NOMO-1 treated with DMSO at 0.1 percent for 48 hours (cell line): ENCODE data around the gene CASK.

Source experiments
- DNase-seq: peaks from one replicate; lab custom pipeline; 2025; ENCODE audit not compliant: unreplicated experiment; lab: John Stamatoyannopoulos, UW

CASK gene, protein sequence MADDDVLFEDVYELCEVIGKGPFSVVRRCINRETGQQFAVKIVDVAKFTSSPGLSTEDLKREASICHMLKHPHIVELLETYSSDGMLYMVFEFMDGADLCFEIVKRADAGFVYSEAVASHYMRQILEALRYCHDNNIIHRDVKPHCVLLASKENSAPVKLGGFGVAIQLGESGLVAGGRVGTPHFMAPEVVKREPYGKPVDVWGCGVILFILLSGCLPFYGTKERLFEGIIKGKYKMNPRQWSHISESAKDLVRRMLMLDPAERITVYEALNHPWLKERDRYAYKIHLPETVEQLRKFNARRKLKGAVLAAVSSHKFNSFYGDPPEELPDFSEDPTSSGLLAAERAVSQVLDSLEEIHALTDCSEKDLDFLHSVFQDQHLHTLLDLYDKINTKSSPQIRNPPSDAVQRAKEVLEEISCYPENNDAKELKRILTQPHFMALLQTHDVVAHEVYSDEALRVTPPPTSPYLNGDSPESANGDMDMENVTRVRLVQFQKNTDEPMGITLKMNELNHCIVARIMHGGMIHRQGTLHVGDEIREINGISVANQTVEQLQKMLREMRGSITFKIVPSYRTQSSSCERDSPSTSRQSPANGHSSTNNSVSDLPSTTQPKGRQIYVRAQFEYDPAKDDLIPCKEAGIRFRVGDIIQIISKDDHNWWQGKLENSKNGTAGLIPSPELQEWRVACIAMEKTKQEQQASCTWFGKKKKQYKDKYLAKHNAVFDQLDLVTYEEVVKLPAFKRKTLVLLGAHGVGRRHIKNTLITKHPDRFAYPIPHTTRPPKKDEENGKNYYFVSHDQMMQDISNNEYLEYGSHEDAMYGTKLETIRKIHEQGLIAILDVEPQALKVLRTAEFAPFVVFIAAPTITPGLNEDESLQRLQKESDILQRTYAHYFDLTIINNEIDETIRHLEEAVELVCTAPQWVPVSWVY

DNA sequence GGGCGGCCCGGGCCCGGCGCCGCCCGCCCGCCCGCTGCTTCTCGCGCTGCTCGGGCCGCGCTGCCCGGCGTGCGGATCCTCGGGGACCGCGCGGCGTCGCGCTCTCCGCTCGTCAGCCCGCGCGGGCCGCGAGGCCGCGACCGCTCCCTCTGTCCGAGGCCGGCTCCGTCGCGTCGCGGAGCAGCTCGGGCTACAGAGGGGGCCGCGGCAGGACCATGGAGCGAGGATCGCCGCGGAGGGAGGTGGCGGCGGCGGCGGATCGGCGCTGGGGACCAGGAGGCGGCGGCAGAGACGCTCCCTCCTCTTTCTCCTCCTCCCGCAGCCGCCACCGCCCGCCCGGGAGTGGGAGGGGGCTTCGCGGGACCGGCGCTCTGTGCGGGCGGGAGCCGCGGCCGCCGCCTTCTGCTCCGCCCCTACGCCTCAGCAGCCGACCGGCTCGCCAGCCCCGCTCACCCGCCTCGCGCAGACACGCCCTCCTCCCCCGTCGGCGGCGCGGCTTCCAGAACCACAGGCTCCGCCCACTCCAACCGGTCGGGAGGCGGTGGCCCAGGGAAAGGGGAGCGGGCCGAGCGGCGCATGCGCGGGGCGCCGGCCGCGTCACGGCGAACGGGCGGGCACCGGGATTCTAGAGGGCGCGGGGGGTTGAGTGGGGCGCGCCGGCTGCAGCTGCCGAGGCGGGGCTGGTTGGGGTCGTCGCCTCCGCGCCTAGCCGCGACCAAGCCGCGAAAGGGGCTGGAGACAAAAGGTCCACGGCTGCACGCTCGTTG is at the start of gene CASK:
Gene CASK (minus strand): TSS at position 344 of the 767 bp plus-strand sequence. CDS start 566 bp downstream, outside the sequence.
- peak; percentile 74 for DNase-seq

DNA sequence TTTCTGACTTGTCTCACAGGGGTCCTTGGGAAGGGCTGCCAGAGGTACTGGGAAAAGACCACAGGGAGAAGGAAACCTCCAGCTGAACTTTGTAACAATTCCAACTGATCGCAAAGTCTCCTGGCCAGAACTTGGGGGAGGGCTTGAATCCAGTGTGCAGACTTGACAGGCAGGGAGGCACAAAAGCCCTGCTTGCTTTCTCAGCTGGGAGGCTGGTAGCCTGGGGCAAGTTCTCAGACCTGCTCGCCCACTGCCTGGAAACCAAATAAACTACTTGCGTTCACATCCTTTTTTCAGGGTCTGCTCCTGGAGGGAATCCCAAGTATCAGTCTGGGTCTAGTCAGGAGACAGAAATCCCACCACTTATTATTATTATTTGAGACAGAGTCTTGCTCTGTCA is 48.0 kb upstream of the CASK start:
- DNase-seq = no peak

DNA sequence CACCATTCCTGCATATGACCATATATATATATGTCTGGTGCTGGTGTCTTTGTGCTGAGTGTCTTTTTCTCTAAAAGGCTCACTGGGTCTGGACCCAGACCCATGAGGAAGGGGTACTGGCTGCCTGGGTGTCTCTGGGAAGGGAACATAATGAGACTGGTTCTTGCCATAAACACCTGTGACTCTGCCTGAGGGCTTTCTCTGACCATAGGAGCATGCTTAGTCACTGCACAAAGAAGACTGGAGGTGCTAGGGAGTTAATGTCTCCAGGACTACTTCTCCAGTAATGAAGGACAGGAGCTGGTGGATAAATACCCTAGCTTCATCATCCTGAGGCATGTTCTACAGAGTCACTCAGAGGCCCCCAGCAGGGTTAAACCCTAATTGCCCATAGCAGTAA is 47.1 kb upstream of the CASK start:
- no peak for DNase-seq

DNA sequence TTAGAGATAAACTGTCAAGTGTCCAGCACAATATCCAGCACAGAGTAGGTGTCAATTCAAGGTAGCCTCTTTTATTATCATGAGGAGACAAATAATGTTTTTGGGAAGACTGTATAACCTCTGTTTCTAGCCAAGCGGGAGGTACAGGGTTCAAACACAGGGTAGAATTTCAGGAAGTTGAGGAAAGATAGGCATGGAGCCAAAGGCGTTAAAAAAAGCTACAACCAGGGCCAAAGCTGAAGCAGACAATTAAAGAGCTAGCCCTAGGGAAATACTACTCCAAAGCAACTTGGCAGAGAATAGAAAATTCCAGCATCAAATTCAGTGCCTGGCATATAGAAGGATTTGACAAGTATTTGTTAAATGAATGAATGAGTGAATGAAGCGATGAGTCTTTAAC is 40.0 kb upstream of the CASK start:
- DNase-seq = no peak

DNA sequence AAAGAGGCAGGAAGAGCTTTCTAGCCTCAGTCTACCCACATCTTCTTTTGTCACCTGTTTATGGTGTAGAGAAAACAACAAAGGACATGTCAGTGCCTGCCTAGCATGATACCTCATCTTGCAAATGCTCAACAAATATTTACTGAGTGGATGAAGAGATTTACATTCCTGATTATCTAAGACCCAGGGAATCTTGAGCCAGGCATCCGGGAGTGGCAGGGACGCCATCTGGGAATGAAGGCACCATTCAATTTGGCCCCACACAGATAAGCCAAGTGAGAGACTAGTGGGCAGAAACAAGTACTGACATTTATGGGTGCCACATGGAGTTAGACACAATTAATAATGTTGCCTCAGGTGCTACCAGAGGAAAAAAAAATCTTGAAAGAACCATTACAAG is 36.8 kb upstream of the CASK start:
- DNase-seq = no peak

DNA sequence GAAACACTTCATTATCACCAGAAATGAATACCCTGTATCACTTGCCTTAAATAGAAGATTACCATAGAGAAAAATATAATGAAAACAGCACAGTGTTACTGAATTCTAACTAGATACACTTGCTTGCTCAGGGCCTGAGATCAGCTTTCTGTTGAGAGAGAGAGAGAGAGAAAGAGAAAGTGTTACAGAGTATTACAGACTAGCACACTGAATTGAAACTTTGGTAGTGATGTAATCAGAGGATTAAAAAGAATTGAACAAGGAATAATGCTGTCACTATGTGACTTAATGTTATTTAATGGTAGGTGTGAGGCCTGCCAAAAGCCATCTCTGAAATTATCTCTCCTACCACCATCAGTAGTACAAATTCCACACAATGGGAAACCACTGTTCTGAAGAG is 35.5 kb upstream of the CASK start:
- no peak for DNase-seq

DNA sequence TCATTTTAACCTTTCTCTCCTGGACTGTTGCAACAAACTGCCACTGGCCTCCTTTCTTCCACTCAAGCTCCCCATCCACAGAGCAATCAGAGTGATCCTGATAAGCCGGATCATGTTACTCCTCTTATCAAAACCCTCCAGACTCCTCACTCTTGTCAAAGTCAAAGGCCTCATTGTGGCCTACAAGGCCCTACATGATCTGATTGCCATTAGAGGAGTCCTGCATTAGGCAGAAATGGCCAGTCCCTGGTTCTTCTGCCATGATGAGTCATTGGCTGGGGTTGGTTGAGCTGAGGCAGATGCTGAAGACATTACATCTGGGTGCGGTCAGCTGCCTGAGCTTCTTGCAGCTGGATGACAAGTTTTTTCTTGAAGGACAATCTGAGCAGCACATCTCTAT is 32.7 kb upstream of the CASK start:
- no peak for DNase-seq

DNA sequence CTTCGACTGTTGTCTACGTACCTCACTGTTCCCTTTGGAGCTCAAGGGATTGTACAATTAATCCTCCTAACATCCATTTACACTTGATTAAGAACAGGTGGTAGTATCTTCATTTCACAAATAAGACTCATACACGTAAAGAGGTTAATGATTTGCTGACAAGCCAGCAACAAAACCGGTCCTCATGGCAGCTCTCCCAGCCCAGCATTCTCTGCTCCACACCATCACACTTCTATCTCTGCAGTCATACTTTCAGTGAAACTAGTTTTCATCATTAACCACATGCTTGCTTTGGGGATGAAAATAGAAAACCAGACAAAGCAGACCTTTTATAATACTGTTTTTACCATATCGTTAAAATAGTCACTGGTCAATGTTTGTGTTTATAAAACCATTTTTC is 28.7 kb upstream of the CASK start:
- no peak for DNase-seq

DNA sequence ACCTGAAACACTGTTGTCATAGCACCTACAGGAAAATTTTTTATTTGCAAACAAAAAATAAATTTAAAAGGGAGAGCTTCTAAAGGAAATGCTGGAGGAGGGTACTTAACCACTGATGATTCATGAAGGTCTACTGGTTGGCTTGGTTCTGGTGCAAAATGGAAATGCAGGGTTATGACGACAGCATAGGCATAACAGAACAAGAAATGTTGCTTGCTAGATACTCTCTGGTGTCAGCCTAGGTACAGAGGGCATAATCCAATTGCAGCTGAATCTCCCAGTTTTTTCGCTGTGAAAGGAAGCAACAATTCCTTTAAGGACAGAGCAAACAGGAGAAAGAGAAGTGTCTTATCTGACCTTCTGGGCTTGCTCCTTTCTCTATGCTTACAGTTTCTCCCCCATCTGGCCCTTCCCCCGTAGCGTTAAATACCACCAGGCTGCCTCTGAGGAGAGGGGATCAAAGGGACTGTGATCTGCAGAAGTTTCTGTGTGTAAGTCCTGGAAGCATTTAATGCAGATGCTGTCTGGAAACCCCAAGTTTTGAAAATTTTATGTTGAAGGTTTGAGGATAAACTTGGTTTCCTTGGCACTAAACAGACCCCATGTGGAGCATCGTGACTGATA is 23.7 kb upstream of the CASK start:
- DNase-seq = no peak

DNA sequence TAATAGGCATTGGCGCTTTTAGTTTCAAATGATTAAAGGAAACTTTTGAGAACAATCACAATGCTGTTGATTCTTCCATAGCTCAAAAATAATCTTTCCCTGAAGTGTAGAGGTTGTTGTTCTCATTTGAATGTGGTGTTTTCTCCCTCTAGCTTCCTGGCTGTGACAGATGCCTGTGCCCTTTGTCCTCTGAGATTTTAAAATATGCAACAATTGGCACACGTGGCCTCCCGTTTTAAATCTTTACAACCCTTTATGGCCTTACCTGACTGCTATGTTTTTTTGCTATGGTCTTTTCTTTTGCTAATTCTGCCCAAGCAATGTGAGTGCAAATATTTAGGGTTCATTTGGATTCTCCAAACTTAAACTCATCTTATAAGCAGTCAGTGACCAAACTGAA is 22.9 kb upstream of the CASK start:
- DNase-seq = no peak

DNA sequence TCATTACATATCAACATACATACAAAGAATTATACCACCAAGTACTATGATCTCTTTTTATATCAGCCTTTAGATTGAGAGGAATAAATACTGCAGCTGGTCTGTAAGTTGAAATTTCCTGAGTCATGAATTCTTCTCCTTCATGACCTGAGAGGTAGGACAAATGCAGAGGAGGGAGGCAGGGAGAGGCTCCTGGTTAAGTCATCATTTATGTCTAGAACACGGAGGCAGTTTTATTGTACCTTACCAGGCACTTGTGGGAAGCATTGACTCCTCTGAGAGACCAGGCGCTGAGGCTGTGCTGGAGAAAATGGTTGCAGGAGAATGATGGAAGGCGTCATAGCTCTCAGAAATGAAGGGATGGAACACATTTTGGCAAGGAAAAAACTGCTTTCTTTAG is 12.5 kb upstream of the CASK start:
- DNase-seq = no peak

DNA sequence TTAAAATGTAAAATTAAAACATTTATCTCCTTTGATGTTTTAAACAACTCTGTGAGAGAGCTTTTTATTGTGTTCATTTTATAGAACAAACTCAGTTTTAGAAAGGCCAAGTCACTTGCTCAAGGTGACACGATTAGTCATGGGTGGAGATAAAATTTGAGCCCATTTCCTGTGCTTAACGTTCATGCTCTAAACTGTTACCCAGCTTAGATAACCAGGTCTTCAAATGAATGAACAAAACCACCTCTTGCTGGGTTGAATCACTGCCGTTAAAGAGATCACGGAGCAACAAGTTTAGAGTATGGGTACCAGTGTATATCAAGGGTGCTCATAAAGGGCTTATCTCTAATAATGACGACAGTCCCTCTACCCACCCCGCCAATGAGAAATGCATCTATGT is 10.2 kb upstream of the CASK start:
- DNase-seq = no peak

DNA sequence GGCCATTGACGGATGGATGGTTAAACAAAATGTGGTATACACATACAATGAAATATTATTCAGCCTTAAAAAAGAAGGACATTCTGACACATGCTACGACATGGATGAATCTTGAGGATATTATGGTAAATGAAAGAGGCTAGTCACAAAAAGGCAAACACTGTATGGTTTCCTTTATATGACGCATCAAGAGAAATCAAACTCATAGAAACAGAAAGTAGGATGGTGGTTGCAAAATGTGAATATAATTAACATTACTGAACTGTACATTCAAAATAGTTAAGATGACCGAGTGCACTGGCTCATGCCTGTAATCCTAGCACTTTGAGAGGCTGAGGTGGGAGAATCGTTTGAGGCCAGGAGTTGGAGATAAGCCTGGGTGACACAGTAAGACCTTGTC is 9.5 kb upstream of the CASK start:
- no peak for DNase-seq

DNA sequence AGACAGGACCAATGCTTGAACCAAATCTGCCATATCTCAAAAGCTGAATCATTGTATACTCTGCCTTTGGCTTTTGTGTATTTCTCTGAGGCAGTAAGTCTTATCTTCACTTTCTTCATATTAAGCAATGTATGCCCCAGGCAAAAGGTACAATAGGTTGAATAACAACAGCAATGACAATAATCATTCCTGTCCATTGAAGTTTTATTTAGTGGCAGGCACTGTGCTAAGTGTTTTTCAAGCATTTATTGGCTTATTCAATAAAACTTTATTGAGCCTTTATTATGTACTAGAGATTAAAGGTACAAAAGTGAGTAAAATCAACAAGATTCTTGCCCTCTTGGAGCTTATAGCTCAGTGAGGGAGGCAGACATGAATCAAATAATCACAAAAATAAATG is 8.2 kb upstream of the CASK start:
- no peak for DNase-seq

DNA sequence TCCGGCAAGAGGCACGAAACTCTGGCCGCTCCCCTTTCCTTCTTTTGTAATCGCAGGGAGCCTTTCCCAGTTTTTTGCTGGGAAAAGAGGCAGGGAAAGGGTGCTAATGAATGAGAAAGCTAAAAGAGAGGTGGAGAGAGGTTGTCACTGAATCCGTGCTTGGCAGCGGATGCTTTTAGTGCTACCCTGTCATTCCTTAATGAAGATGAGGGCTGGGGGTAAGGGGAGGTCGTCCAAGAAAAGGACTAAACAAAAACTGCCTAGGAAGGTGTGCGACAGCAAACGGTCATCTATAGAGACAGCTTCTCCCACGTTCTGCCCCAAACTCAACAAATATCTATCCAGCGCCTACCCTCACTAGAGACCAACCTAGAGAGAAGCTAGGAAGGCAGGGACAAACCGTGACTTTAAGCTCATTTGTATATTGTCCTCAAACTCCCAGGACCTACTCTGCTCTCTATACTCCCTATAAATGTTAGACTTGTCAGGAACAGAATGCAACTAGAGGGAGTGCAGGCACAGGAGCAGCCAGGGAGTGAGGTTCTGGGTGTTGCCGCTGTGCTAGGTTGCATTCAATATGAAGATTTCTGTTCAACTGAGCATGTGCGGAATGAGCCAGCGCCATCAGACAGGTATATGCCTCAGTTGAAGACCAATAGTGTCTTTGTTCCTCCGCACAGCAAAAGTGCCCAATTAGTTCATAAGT is 777 bp upstream of the CASK start:
- no peak for DNase-seq

DNA sequence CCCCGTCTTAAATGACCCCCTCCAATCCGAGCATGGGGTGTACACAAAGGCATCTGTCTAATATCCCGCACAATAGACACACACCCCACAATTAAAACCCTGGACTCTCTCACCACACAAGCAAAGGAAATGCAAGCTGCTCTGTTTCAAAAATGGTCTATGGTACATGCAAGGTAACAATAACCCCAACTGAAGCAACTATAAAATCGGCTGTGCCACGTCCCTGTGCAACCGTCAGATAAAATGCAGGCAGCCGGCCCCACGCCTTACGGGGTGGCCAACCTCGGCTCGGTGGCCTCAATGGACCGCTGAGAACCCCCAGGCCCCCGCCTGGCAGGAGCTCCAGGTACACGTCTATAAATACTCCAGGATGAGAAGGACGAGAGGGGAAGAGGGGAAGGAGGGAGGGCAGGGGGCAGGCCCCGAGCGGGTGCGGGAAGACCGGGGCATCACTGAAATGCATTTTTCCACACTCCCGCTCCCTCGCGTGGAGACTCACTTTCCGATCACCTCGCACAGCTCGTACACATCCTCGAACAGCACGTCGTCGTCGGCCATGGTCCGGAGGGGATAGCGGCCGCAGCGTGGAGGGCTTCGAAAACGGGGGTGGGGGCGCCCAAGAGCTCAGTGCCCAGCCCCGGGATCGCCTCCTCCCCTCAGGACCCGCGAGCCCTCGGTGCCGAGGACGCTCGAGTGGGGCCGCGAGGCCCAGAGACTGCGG is 763 bp downstream of the CASK start:
- DNase-seq = no peak

DNA sequence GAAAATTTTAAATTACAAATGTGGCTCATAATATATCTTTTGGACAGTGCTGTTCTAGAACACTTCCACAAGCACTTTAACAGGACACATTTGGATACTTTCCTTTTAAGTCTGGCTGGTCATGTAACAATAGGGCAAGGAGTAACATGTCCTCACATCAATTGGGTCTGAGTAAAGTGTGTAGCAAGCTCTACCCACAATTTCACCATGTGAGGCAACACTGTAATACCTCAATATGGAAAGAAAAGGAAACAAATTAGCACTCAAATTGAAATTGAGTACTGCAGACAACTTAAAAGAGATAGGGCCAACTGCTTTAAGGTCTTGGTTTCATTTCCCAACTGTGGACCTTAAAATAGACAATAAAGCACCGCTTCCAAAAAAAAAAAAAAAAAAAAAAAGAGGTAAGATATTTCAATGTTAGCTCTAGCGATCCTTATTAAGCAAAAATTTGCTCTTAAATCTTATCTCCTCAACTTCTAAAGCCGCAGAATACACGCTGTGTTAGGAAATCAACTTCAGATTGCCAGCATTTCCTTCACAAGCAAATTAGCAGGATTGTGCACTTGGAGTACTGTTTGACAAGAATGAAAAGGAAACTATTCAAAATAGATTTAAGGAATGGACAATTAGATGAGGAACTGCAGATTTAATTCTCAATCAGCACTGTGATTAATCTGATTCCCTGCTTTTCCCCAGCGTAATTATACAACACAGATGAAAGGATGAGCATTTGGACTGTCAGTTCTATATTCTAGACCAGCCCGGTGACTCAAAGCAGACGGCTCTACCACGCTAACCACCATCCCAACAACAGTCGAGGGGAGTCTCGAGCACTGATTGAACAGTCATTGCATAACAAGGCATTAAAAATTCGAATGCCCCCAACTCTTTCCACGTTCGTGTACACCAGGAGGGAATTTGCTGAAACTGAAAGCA is 1.6 kb downstream of the CASK start:
- peak; percentile 89 for DNase-seq

DNA sequence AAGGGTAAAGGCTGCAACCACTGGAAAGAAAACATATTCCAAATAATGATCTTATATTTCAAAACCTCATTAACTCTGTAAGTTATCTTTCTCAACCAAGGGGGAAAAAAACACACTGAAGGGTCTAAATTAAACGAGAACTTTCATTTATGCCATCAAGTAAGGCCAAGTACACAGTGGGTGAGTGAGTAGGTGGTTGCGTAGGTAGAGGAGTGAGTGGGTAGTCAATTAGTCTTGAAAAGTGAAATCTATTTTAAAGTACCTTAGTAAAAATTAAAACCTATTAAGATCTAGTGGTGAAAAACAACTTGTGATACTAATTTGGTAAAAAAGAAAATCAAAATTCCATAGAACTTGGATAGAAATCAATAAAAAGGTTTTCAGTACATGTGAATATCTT is 3.5 kb downstream of the CASK start:
- DNase-seq = no peak

DNA sequence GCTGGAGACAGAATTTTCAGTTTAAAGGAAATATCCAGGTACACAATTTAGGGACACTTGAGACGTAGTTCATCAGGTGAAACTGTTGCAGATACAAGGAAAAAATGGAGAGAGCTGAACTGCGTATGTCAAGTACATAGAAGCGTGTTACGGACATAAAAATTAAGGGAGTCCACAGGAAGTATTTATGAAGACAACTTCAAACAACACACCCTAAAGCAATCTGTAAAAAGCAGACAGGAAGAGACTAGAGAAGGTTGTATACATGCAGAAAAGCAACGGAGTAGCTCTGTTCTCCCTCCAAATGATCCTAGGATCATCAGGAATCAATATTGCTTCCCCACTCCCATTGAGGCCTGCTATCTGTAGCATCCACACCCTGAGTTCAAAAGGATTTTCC is 5.8 kb downstream of the CASK start:
- no peak for DNase-seq
